ENCODE measurements around the gene VPS45.
"Not testable (repeated sequence)": the region's sequence is repeated elsewhere in the genome, so short reads cannot be mapped to it uniquely, and the experiment has no call there.

Gene VPS45

GRCh38 chr1:150138044-150138443, 70.5 kb downstream of the VPS45 start:
- peak overlapping the region; percentile 19 to 73 for H3K27ac ChIP-seq
- no peak for DNase-seq (ENCODE audit: low spot score)
- TF ChIP-seq CTCF (IDR thresholded peaks at IDR 0.05), result no peak

GRCh38 chr1:150141452-150141851, 73.9 kb downstream of the VPS45 start:
- Histone ChIP-seq H3K4me3 (no peak overlapping the region), H3K27ac (no peak overlapping the region)
- no peak for DNase-seq (ENCODE audit: low spot score)
- no peak for TF ChIP-seq CTCF (IDR thresholded peaks at IDR 0.05)

More at GRCh38 chr1:150138044-150138443, 70.5 kb downstream of the VPS45 start:
- H3K4me3 ChIP-seq, result no peak overlapping the region

GRCh38 chr1:150142083-150142482, 74.5 kb downstream of the VPS45 start:
- Histone ChIP-seq H3K27ac (no peak overlapping the region), H3K4me3 (no peak overlapping the region)
- TF ChIP-seq CTCF (IDR thresholded peaks at IDR 0.05), result no peak
- DNase-seq (ENCODE audit: low spot score), result no peak

- no peak overlapping the region for H3K27ac ChIP-seq
- H3K4me3 ChIP-seq, result no peak overlapping the region
- DNase-seq (ENCODE audit: low spot score), result no peak
- TF ChIP-seq CTCF (IDR thresholded peaks at IDR 0.05), result no peak
Observed at GRCh38 chr1:150144606-150145005, 77.0 kb downstream of the VPS45 start.

DNA sequence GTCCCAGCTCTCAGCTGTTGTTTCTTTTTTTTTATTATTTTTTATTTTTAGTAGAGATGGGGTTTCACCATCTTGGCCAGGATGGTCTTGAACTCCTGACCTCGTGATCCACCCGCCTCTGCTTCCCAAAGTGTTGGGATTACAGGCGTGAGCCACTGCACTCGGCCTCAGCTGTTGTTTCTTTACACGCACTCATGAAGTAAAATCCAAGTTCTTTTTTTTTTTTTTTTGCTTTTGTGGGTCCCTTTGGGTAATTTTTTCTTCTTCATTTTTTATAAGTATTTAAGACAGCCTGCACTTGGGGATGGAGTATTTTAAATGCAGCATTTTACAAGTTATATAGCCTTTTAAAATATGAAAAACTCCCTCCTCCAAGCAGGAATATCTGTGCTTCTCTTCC, 78.4 kb downstream of the VPS45 start:
- H3K27ac ChIP-seq; DNase-seq (ENCODE audit: low spot score); H3K4me3 ChIP-seq: not testable (repeated sequence)

DNA sequence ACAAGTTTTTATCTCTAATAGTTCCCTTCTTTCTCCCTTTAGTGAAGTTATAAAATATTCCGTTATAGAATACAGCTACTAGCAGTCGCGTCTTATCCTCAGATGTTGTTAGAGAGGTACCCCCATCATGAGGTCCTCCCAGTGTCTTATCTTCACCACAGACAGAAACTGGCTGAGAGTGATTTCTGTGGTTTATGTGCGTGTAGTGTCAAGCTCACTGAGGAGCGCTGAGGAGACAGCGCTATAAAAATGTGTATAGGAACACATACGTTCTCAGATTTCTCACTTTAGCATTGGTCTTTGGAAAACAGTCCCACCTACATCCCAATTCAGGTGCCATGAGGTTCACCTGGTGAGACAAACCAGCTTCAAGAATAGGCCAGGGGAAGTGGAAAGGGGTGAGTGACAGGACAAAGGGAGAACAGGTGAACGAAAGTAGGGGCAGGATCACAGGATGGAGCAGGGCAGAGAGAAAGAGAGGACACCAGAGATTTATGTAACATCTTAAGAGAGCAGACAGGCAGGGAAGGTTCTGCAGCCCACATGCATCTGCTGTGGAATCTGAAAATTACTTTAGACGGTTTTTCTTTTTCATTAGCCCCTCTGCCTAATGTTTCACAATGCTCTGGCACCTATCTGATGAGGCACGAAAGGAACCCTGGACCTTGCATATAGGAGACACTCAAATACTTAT, 79.4 kb downstream of the VPS45 start:
- no peak overlapping the region for H3K27ac ChIP-seq
- DNase-seq (ENCODE audit: low spot score), result no peak
- no peak overlapping the region for H3K4me3 ChIP-seq
- TF ChIP-seq CTCF (IDR thresholded peaks at IDR 0.05), result no peak

DNA sequence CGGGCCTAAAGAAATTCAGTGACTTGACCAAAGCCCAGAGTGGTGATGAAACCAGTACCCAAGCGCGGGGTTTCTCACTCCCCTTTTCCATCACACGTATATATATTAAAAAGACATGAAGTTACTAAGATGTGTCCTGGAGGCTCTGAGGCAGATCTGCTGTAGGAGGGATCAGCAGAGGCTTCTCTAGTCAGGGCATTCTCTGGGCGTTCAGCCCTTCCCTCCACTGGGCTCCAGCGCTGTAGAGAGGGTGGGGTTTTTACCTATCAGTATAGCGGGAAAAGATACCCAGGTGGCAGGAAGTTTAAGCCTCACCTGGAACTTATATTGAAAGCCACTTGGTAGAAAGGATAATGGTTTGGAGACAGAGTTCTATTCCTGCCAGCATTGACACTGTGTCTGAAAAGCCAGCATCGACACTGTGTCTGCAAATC, 81.3 kb downstream of the VPS45 start:
- Histone ChIP-seq H3K27ac (peak overlapping the region; percentile 96 to 98), H3K4me3 (peak overlapping the region; percentile 86)
- TF ChIP-seq CTCF (IDR thresholded peaks at IDR 0.05), result no peak
- DNase-seq (ENCODE audit: low spot score), result no peak
